ENCODE results near the gene ZNF682.
"Not testable (repeated sequence)": the region's sequence is repeated elsewhere in the genome, so short reads cannot be mapped to it uniquely, and the experiment has no call there.

Gene ZNF682

DNA sequence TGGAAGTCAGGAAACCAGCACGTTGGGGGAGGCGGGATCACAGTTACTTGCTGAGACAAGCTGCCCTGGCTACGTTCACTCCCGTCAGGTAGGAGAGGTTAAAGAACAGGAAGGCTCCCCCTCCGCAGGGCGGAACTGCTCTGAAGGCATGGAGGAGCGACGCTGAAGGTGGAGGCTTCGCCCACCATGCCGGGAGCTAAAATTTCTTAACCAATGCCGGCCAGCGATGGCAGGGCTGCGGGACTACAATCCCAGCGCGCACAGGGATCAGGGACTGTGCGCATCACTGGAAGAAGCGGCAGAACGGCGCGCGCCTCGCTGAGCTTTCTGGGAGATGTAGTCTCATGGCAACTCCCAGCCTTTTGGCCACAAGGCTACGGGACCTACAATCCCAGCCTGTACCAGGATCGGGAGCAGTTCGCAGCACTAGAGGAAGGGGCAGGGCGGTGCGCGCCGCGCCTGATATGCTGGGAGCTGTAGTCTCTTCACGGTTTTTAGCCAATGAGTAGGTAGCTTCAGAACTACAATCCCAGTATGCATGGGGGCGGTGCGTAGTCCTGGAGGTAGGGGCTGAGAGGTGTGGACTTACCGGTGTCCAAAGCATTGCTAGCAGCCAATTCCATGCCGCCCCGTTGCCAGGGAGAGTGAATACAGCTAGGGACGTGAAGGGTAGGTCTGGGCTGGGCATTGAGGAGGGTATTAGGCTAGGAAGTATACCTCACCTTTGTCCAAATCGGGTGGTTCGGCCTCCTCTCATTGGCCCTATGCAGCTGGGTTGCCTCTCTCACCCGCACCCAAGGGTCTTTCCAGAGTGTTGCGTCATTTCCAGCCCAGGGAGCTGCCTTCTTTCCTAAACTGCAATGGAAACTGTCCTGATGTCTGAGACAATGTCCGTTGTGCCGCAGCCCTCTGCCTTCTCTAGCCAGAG, 12.8 kb upstream of the ZNF682 start:
- TF ChIP-seq, protein P1, sequence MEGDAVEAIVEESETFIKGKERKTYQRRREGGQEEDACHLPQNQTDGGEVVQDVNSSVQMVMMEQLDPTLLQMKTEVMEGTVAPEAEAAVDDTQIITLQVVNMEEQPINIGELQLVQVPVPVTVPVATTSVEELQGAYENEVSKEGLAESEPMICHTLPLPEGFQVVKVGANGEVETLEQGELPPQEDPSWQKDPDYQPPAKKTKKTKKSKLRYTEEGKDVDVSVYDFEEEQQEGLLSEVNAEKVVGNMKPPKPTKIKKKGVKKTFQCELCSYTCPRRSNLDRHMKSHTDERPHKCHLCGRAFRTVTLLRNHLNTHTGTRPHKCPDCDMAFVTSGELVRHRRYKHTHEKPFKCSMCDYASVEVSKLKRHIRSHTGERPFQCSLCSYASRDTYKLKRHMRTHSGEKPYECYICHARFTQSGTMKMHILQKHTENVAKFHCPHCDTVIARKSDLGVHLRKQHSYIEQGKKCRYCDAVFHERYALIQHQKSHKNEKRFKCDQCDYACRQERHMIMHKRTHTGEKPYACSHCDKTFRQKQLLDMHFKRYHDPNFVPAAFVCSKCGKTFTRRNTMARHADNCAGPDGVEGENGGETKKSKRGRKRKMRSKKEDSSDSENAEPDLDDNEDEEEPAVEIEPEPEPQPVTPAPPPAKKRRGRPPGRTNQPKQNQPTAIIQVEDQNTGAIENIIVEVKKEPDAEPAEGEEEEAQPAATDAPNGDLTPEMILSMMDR (conservative IDR thresholded peaks at IDR 0.05; ENCODE audit: control insufficient read depth, insufficient read depth, low read depth, low read length): no peak
- peak; percentile 96 for DNase-seq (ENCODE audit: low read depth)
- H3K4me3 ChIP-seq (ENCODE audit: control insufficient read depth, low read depth, low read length): peak overlapping the region; percentile 71

DNA sequence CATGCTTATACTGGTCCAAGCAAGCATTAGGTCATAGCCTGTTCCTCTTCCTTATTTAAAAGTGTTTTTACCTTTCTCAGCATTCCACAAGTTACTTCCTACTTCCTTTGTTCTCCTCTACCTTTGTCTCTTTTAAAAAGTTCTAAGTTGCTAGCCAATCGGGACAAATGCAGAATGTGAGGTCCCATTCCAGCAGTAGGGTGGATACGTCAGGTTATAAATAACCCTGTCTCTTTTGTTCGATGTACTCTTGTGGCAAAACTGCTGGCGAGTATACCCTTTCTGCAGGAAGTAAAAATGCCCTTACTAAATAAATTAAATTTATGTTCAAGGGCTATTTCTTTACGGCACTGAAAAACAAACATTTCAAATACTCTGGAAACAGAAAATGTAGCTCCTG, 6.4 kb upstream of the ZNF682 start:
- not testable (repeated sequence) for H3K4me3 ChIP-seq (ENCODE audit: control insufficient read depth, low read depth, low read length); DNase-seq (ENCODE audit: low read depth)

DNA sequence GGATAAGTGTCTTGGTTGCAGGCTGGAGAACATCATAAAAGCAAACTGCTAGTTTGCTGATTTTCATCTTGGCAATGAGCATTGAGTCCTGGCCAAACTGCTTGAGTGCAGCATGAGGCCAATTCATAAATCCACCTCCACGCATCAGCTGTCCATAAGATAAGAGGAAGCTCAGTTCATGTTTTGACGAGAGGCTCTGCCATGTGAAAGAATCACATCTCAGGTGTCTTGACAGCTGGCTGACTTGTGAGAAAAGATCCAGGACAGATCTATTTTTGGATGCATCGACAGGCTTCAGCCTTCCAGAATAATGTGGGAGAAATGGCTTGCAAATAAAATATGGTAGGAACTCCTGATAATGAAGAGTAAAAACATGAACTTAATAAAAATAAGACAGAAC, 5.4 kb upstream of the ZNF682 start:
- H3K4me3 ChIP-seq (ENCODE audit: control insufficient read depth, low read depth, low read length): no peak overlapping the region
- DNase-seq (ENCODE audit: low read depth): no peak
- TF ChIP-seq, protein P1 (conservative IDR thresholded peaks at IDR 0.05; ENCODE audit: control insufficient read depth, insufficient read depth, low read depth, low read length): no peak

DNA sequence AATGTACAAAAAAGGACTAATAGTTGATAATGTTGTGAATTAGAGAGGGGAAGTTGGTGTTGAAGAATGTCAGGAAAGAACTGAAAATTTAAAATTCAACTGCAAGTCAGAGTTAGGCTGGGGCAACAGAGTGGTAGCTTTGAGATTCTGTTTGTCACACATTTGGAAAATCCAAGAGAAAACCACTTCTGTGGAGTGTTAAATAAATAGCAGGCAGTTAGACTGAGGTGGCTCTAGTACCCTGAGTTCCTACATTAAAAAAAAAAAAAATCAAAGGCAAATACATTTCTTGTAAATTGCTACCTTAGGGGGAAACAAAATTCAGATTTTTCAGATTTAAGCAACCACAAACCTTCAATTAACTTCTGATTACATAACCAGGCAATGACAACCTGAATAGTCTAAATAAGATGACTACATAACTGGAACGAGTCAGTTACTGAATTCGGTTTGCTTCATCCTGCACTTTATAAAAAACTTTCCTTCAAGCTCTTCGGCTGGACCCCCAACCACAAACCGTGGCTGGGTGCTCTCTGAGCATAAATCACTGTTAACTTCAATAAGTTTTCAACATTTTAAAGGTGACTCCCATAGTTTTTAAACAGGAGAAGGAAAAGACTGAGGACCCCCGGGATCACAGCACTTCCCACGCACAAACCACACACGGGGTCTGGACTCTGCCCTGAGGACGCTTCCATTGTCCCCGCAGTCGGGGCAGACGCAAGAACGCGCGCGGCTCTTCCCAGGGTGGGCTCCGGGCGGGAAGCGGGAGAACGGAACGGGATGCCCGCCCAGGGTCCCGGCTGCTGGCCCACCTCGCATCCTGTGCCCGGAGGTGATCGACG, 725 bp downstream of the ZNF682 start:
- TF ChIP-seq, protein P1 (conservative IDR thresholded peaks at IDR 0.05; ENCODE audit: control insufficient read depth, insufficient read depth, low read depth, low read length): no peak
- H3K4me3 ChIP-seq (ENCODE audit: control insufficient read depth, low read depth, low read length): peak overlapping the region; percentile 89
- peak; percentile 12 for DNase-seq (ENCODE audit: low read depth)

DNA sequence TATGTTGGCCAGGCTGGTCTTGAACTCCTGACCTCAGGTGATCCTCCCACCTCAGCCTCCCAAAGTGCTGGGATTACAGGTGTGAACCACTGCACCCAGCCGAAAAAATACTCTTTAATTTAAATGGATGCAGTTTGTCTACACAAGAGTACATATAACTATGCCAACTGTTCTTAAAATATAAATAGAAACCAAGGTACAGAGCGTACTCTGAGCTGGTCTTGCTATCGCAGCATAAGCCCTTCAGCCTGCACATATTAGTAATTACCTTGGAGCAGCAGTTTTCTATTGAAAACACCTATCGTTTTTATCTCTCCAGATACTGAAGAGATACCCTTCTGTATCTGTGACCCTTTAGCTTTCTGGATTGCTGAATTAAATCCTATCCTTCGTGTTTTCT, 3.4 kb downstream of the ZNF682 start:
- TF ChIP-seq, protein P1 (conservative IDR thresholded peaks at IDR 0.05; ENCODE audit: control insufficient read depth, insufficient read depth, low read depth, low read length): no peak
- no peak overlapping the region for H3K4me3 ChIP-seq (ENCODE audit: control insufficient read depth, low read depth, low read length)
- no peak for DNase-seq (ENCODE audit: low read depth)

DNA sequence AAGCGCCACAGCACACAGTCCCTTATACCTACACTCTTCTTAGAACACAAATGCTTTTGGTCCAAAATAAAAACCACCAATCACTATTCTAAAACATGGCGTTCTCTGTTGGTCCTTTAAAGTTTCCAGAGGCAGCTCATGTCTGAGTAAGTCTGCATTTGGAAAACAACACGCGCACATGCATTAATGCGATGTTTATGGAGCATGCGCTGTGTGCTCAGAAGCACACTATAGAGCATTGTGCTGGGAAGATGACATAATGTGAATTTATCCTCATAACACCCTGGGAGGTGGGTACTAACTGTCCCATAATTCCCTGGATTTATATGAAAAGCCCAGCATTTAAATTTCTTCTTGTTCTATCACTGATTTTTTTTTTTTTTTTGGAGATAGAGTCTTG, 10.7 kb downstream of the ZNF682 start:
- TF ChIP-seq, protein P1 (conservative IDR thresholded peaks at IDR 0.05; ENCODE audit: control insufficient read depth, insufficient read depth, low read depth, low read length): no peak
- H3K4me3 ChIP-seq (ENCODE audit: control insufficient read depth, low read depth, low read length): no peak overlapping the region
- DNase-seq (ENCODE audit: low read depth): no peak

DNA sequence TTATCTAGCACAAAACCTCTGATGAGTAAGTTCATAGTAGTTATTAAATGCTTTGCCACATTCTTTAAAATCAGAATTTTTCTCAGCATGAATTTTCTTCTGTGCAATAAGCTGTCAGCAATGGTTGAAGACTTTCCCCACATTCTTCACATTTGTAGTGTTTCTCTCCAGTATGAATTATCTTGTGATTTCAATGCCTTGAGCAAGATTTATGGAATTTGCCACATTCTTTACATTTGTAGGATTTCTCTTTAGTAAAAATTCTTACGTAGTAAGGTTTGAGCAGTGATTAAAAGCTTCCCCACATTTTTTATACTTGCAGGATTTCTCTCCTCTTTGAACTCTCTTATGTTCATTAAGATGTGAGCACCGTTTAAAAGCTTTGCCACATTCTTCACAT, 33.6 kb downstream of the ZNF682 start:
- TF ChIP-seq, protein P1 (conservative IDR thresholded peaks at IDR 0.05; ENCODE audit: control insufficient read depth, insufficient read depth, low read depth, low read length): no peak
- no peak overlapping the region for H3K4me3 ChIP-seq (ENCODE audit: control insufficient read depth, low read depth, low read length)
- no peak for DNase-seq (ENCODE audit: low read depth)

All from fibroblast of mammary gland (primary cell).